ENCODE measurements around the gene MOG. TPM values are rescaled to one million over a fixed set of nuclear protein-coding genes. Genes with fewer than 3 reads are reported as not detected.

MOG gene
- total RNA-seq, 1 experiment from 2014 or later = not detected

DNA sequence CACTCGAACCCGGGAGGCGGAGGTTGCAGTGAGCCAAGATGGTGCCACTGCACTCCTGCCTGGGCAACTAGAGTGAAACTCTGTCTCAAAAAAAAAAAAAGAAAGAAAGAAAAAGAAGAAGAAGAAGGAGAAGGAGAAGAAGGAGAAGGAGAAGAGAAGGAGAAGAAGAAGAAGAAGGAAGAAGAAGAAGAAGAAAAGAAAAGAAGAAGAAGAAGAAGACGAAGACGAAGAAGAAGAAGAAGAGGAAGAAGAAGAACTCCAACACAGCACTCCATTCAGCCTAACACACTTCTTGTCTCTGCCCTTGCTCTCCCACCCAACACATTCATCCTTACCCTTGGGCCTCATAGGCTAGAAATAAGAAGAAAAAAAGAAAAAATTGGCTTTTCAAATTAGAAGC lies 17.1 kb downstream of the MOG start:
- H3K9me2 ChIP-seq (replicated peaks; ENCODE audit: insufficient read depth, low read length) = no peaks in the 10 kb centered on the region
- no peaks in the 10 kb centered on the region for H3K79me2 ChIP-seq (ENCODE audit: low read length)
- no peak overlapping the region for H3K9ac ChIP-seq (ENCODE audit: low read length)
- no peaks in the 10 kb centered on the region for H3K36me3 ChIP-seq (ENCODE audit: insufficient read depth, low read length)
- no peak overlapping the region for H3K27ac ChIP-seq (ENCODE audit: low read length)
- no peaks in the 10 kb centered on the region for H3K27me3 ChIP-seq (ENCODE audit: low read length)
- DNase-seq = no peak
- H4K20me1 ChIP-seq (ENCODE audit: insufficient read depth, low read depth, low read length) = no peaks in the 10 kb centered on the region
- H3K9me3 ChIP-seq (ENCODE audit: low read length) = no peaks in the 10 kb centered on the region
- no peaks in the 10 kb centered on the region for H3K4me1 ChIP-seq (ENCODE audit: low read length)
- H3K4me3 ChIP-seq (ENCODE audit: low read length) = no peak overlapping the region
- no peak overlapping the region for H2AFZ ChIP-seq (ENCODE audit: low read length)
- no peak overlapping the region for H3K4me2 ChIP-seq (ENCODE audit: low read depth, low read length, poor library complexity, severe bottlenecking)

DNA sequence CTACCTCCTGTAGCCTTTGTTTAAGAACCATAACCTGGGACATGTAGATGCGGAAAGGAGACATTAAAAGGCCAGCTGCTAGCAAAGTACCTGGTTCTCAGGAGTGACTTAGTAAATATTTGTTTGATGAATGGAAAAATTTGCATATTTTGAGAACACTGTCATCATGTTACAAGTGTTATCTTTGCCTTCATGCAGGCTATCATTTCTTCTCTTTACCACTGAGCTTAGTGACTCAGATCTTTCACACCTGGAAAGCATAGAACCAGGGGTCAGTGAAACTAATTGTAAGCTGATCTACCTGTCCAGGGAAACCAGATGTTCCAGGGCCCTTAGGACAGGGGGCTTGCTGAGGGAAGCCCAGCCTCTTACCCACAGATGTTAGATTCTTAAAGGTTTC lies 18.7 kb downstream of the MOG start:
- H4K20me1 ChIP-seq (ENCODE audit: insufficient read depth, low read depth, low read length) = no peaks in the 10 kb centered on the region
- no peaks in the 10 kb centered on the region for H3K9me3 ChIP-seq (ENCODE audit: low read length)
- H3K36me3 ChIP-seq (ENCODE audit: insufficient read depth, low read length) = no peaks in the 10 kb centered on the region
- no peak overlapping the region for H3K27ac ChIP-seq (ENCODE audit: low read length)
- H3K4me1 ChIP-seq (ENCODE audit: low read length) = no peaks in the 10 kb centered on the region
- H3K9me2 ChIP-seq (replicated peaks; ENCODE audit: insufficient read depth, low read length) = no peaks in the 10 kb centered on the region
- H2AFZ ChIP-seq (ENCODE audit: low read length) = no peak overlapping the region
- no peaks in the 10 kb centered on the region for H3K27me3 ChIP-seq (ENCODE audit: low read length)
- H3K4me2 ChIP-seq (ENCODE audit: low read depth, low read length, poor library complexity, severe bottlenecking) = no peak overlapping the region
- H3K9ac ChIP-seq (ENCODE audit: low read length) = no peak overlapping the region
- no peak overlapping the region for H3K4me3 ChIP-seq (ENCODE audit: low read length)
- no peaks in the 10 kb centered on the region for H3K79me2 ChIP-seq (ENCODE audit: low read length)
- DNase-seq = no peak

DNA sequence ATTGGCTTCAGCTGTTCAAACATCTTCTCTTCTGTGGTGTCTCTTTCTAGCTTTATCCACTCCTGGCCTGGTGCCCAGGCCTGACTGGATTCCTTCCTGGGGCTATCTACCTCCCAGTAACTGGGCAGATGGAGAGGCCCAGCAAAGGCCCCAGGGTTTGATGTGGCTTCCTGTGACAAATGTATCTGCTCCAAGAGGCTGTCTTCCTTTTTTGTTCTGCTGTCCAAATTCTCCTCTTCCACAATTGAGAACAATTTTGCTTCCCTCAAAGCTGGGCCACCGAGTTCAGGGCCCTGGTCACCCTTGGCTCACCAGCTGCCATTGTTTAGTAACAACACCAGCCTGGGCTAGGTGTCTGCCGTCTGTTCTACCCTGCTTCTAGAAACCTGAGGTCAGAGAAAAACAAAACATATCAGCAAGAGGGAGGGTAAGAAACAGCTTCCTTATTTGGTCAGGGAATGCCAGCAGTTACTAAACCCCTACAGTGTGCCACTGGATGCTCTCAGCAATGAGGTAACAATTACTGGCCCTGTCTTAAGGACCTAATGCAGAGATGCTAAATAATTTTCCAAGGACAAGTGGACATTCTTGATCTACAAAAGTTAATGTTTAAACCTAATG lies 20.2 kb downstream of the MOG start:
- H3K4me2 ChIP-seq (ENCODE audit: low read depth, low read length, poor library complexity, severe bottlenecking) = no peak overlapping the region
- H2AFZ ChIP-seq (ENCODE audit: low read length) = no peak overlapping the region
- H3K36me3 ChIP-seq (ENCODE audit: insufficient read depth, low read length) = no peaks in the 10 kb centered on the region
- H3K79me2 ChIP-seq (ENCODE audit: low read length) = no peaks in the 10 kb centered on the region
- no peak overlapping the region for H3K4me3 ChIP-seq (ENCODE audit: low read length)
- H4K20me1 ChIP-seq (ENCODE audit: insufficient read depth, low read depth, low read length) = no peaks in the 10 kb centered on the region
- H3K27ac ChIP-seq (ENCODE audit: low read length) = no peak overlapping the region
- no peak for DNase-seq
- H3K27me3 ChIP-seq (ENCODE audit: low read length) = no peaks in the 10 kb centered on the region
- H3K9ac ChIP-seq (ENCODE audit: low read length) = no peak overlapping the region
- no peaks in the 10 kb centered on the region for H3K9me3 ChIP-seq (ENCODE audit: low read length)
- no peaks in the 10 kb centered on the region for H3K9me2 ChIP-seq (replicated peaks; ENCODE audit: insufficient read depth, low read length)
- no peaks in the 10 kb centered on the region for H3K4me1 ChIP-seq (ENCODE audit: low read length)

DNA sequence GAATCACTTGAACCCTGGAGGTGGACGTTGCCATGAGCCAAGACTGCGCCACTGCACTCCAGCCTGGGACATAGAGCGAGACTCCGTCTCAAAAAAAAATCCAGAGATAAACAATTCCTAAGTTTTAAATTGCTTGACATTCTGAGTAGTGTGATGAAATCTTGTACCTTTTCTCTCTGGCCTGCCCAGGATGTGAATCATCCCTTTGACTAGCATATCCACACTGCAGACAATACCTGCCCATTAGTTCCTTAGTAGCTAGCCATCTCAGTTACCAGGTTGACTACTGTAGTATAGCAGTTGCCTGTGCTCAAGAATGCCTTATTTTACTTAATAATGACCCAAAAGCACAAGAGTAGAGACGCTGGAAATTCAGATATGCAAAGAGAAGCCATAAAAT lies 21.2 kb downstream of the MOG start:
- no peaks in the 10 kb centered on the region for H3K36me3 ChIP-seq (ENCODE audit: insufficient read depth, low read length)
- no peak for DNase-seq
- H4K20me1 ChIP-seq (ENCODE audit: insufficient read depth, low read depth, low read length) = no peaks in the 10 kb centered on the region

DNA sequence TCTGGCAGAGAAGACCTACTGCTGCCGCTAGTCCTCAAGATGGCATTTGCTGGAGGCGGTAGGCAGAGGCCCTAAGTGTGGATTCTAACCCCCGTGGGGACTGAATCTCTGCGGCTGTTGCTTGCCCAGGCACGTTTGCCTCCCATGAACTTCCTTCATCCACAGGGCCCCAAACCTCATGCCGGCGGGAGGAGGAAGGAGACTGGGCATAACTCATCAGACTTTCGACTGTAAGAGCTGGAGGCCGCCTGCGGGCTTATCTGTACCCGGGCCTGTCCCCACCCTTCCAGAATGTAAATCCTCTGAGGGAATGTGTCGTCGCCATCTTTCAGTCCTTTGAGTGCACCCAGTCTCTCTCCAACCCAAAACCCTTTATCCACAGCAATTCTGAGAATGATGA lies 23.1 kb downstream of the MOG start:
- Histone ChIP-seq H3K9ac (ENCODE audit: low read length) (no peak overlapping the region), H4K20me1 (ENCODE audit: insufficient read depth, low read depth, low read length) (no peaks in the 10 kb centered on the region), H3K4me3 (ENCODE audit: low read length) (no peak overlapping the region), H3K27me3 (ENCODE audit: low read length) (no peaks in the 10 kb centered on the region), H3K79me2 (ENCODE audit: low read length) (no peaks in the 10 kb centered on the region), H2AFZ (ENCODE audit: low read length) (no peak overlapping the region), H3K9me3 (ENCODE audit: low read length) (no peaks in the 10 kb centered on the region), H3K27ac (ENCODE audit: low read length) (no peak overlapping the region), H3K4me2 (ENCODE audit: low read depth, low read length, poor library complexity, severe bottlenecking) (no peak overlapping the region), H3K36me3 (ENCODE audit: insufficient read depth, low read length) (no peaks in the 10 kb centered on the region), H3K9me2 (replicated peaks; ENCODE audit: insufficient read depth, low read length) (no peaks in the 10 kb centered on the region), H3K4me1 (ENCODE audit: low read length) (no peaks in the 10 kb centered on the region)
- no peak for DNase-seq

More for the DNA sequence above, 21.2 kb downstream of the MOG start:
- Histone ChIP-seq H3K79me2 (ENCODE audit: low read length) (no peaks in the 10 kb centered on the region), H3K9ac (ENCODE audit: low read length) (no peak overlapping the region), H3K9me3 (ENCODE audit: low read length) (no peaks in the 10 kb centered on the region), H3K4me1 (ENCODE audit: low read length) (no peaks in the 10 kb centered on the region), H3K27ac (ENCODE audit: low read length) (no peak overlapping the region), H3K4me2 (ENCODE audit: low read depth, low read length, poor library complexity, severe bottlenecking) (no peak overlapping the region), H2AFZ (ENCODE audit: low read length) (no peak overlapping the region), H3K9me2 (replicated peaks; ENCODE audit: insufficient read depth, low read length) (no peaks in the 10 kb centered on the region), H3K27me3 (ENCODE audit: low read length) (no peaks in the 10 kb centered on the region), H3K4me3 (ENCODE audit: low read length) (no peak overlapping the region)

DNA sequence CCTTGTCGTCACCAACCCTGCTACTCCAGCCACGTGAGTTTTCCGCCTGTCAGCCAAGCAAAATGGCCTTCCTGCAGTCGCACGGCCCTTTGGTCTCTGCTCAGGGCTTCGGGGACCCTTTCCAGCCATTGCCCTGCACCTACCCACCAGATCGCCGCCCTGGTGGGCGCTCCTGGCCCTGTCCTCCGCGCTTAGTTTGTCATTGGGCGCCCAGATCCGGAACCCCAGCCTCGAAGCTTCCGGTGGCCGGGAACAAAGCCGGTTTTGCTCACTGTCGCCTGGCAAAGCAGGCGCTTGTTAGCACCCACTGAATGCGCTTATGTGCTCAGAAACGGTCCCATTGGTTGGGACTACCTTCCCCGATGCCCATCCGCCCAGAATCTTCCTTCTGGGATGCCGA lies 23.5 kb downstream of the MOG start:
- no peaks in the 10 kb centered on the region for H3K4me1 ChIP-seq (ENCODE audit: low read length)
- H2AFZ ChIP-seq (ENCODE audit: low read length) = no peak overlapping the region
- H3K4me3 ChIP-seq (ENCODE audit: low read length) = no peak overlapping the region
- no peaks in the 10 kb centered on the region for H3K9me3 ChIP-seq (ENCODE audit: low read length)
- H3K79me2 ChIP-seq (ENCODE audit: low read length) = no peaks in the 10 kb centered on the region
- H4K20me1 ChIP-seq (ENCODE audit: insufficient read depth, low read depth, low read length) = no peaks in the 10 kb centered on the region
- H3K36me3 ChIP-seq (ENCODE audit: insufficient read depth, low read length) = no peaks in the 10 kb centered on the region
- H3K27me3 ChIP-seq (ENCODE audit: low read length) = no peaks in the 10 kb centered on the region
- DNase-seq = no peak
- no peak overlapping the region for H3K4me2 ChIP-seq (ENCODE audit: low read depth, low read length, poor library complexity, severe bottlenecking)
- no peak overlapping the region for H3K9ac ChIP-seq (ENCODE audit: low read length)
- no peaks in the 10 kb centered on the region for H3K9me2 ChIP-seq (replicated peaks; ENCODE audit: insufficient read depth, low read length)
- no peak overlapping the region for H3K27ac ChIP-seq (ENCODE audit: low read length)

DNA sequence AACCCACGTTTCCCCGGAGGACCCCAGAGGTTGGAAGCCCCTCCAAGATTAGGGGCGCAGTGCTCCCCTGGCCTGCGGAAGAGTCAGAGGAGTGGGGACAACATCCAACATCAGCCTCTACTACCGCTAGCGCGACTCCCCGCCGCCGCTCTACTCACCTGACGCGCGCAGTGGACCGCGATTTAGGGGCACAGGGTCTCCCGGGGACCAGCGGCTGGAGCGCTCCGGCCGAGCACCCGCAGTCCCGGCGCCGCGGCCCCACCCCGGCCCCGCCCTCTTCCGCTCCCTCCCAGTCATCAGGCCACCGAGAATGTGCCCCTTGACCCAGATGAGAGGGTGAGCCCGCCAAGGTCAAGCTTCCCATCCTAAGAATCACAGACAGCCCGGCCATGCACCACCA lies 24.0 kb downstream of the MOG start, which contains the start of gene ZFP57:
Gene ZFP57, minus strand, starts transcription at position 249 of the 400 bp plus-strand sequence. CDS start 4,149 bp downstream, outside the sequence.
- DNase-seq = no peak
- H3K27me3 ChIP-seq (ENCODE audit: low read length) = no peaks in the 10 kb centered on the region
- H3K36me3 ChIP-seq (ENCODE audit: insufficient read depth, low read length) = no peaks in the 10 kb centered on the region
- no peak within 1 kb of the TSS for H3K4me2 ChIP-seq (ENCODE audit: low read depth, low read length, poor library complexity, severe bottlenecking)
- H3K4me1 ChIP-seq (ENCODE audit: low read length) = no peaks in the 10 kb centered on the region
- no peaks in the 10 kb centered on the region for H4K20me1 ChIP-seq (ENCODE audit: insufficient read depth, low read depth, low read length)
- H3K9ac ChIP-seq (ENCODE audit: low read length) = no peak within 1 kb of the TSS
- no peaks in the 10 kb centered on the region for H3K79me2 ChIP-seq (ENCODE audit: low read length)
- no peaks in the 10 kb centered on the region for H3K9me2 ChIP-seq (replicated peaks; ENCODE audit: insufficient read depth, low read length)
- no peak within 1 kb of the TSS for H3K4me3 ChIP-seq (ENCODE audit: low read length)
- no peak within 1 kb of the TSS for H3K27ac ChIP-seq (ENCODE audit: low read length)
- no peaks in the 10 kb centered on the region for H3K9me3 ChIP-seq (ENCODE audit: low read length)
- H2AFZ ChIP-seq (ENCODE audit: low read length) = no peak within 1 kb of the TSS

DNA sequence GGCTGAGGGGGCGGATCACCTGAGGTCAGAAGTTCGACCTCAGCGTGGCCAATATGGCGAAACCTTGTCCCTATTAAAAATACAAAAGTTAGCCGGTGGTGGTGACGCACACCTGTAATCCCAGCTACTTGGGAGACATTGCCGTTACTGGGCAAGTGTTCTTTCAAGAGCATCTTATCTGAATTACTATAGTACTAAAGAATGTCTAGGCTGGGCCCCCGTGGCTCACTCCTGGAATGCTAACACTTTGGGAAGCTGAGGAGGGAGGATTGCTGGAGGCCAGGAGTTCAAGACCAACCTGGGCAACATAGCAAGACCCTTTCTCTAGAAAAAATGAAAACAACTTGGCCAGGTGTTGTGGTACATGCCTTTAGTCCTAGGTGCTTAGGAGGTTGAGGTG lies 24.9 kb downstream of the MOG start:
- no peak for DNase-seq
- H3K9ac ChIP-seq (ENCODE audit: low read length) = no peak overlapping the region
- H3K9me3 ChIP-seq (ENCODE audit: low read length) = no peaks in the 10 kb centered on the region
- no peaks in the 10 kb centered on the region for H3K4me1 ChIP-seq (ENCODE audit: low read length)
- H2AFZ ChIP-seq (ENCODE audit: low read length) = no peak overlapping the region
- H3K9me2 ChIP-seq (replicated peaks; ENCODE audit: insufficient read depth, low read length) = no peaks in the 10 kb centered on the region
- no peaks in the 10 kb centered on the region for H3K79me2 ChIP-seq (ENCODE audit: low read length)
- H3K27ac ChIP-seq (ENCODE audit: low read length) = no peak overlapping the region
- no peak overlapping the region for H3K4me3 ChIP-seq (ENCODE audit: low read length)
- H4K20me1 ChIP-seq (ENCODE audit: insufficient read depth, low read depth, low read length) = no peaks in the 10 kb centered on the region
- H3K27me3 ChIP-seq (ENCODE audit: low read length) = no peaks in the 10 kb centered on the region
- H3K36me3 ChIP-seq (ENCODE audit: insufficient read depth, low read length) = no peaks in the 10 kb centered on the region
- H3K4me2 ChIP-seq (ENCODE audit: low read depth, low read length, poor library complexity, severe bottlenecking) = no peak overlapping the region

Data from Karpas-422 (cell line).